HG03457 (cell line): ENCODE data around the gene DMRTC2.

Source experiments
- ATAC-seq: cut with Tn5 transposase; IDR thresholded peaks from one replicate; pipeline ENCODE4 v1.9.1; 2021; ENCODE audit warnings: moderate number of reproducible peaks; ENCODE audit not compliant: unreplicated experiment

The DMRTC2 gene

DNA sequence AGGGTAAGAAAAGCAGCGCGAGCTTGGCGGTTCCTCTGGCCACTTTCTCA is at the start of gene DMRTC2:
Gene DMRTC2, plus strand, starts transcription at position 42 of the 50 bp plus-strand sequence. CDS start 2,387 bp downstream, outside the sequence.
- ATAC-seq = no peak

DNA sequence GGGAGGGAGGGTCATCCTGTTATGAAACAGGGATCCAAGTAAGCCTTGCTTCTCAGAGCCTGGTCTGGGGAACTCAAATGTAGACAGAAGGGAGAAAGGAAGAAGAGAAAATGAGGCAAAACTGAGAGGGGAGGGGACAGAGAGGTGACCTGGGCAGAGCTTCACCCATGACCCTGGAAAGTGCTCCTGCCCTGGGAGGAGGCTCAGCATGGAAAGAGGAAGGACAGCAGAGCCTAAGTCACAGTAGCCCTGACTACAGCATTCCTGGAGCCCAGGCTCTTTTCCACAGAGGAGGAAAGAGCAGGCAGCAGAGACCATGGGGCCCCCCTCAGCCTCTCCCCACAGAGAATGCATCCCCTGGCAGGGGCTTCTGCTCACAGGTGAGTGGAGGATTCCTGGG is 48.5 kb upstream of the DMRTC2 start, which contains the start of gene CEACAM3:
Gene CEACAM3, plus strand, starts transcription at position 226 of the 400 bp plus-strand sequence. Its CDS starts 91 bp downstream, at position 317.
- no peak for ATAC-seq

DNA sequence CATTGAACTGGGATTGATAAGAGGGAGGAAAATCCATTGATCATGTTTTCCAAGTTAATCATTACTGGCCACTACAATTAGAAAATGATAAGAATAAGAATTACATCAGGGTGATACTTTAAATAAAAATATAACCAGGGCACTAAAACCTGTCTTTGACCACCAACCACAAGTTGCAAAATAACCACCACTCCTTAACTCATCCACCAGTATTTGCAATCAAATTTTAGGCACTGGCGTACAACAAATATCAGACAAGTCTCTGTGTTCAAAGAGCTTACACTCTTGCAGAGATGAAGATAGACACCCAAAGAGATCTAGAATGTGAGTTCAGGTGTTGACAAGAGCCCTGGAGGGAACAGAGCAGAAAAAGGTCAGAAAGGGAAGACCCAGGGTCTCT is 47.9 kb upstream of the DMRTC2 start:
- ATAC-seq = no peak

DNA sequence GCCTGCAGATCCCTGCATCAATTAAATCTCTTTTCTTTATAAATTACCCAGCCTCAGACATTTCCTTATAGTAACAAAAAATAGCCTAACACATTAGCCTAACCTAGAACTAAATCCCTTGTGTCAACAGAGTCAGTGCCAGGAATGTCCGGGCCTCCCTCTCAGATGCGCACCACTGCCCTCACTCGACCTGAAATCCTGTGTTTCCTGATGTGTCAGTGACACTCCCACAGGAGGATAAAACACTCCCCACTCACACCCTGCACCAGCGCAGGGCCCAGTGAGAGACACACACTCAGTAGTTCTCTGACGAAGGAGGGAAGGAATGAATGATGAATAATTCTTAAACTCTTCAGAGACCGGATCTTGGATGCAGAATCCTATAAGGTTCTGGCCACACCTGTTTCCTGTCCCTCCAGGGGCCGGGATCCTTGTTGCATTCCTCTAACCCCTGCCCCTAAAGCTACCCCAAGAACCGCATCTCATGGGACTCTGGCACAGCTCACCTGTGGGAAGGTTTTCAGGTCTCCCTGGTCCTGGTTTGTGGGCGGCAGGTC is 45.3 kb upstream of the DMRTC2 start:
- ATAC-seq = no peak

DNA sequence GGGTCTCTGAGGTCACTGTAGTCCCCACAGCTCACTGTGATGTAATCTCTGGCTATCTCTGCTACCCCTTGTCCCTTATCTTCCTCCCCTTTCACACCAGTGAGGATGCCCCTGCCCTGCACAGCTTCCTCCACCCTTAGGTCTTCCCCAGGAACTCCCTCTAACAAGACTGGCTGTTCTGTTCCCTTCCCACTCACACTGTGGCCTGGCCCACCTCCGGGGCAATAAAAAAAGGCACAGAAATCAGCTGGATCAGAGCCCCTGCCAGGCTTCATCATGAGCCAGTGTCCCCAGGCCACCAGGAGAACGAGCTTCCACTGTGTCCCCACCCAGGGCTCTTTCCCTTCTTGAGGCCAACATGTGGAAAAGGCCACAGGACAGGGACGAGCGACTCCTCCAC is 43.8 kb upstream of the DMRTC2 start:
- no peak for ATAC-seq

GRCh38 chr19:41801792-41802211 is 43.0 kb upstream of the DMRTC2 start:
- ATAC-seq = no peak

DNA sequence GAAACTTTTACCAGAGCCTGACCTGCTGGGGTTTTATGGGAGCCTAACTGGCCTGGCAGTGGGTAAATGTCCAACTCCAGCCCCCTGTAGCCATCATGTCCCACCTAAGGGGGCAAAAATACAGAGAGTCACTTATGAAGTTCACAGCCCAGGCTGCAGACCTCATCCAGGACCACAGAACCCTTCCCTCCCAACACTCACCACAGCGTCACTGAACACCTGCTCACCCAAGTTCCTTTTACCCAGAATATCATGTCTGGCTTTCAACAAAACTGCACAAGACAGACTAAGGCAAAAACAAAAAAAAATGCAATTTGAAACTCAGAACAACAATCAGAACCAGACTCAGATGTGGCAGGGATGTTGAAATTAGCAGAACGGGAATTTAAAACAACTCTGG is 42.1 kb upstream of the DMRTC2 start:
- ATAC-seq = no peak

- ATAC-seq = no peak
Measured at GRCh38 chr19:41804336-41804735, 40.5 kb upstream of the DMRTC2 start.

DNA sequence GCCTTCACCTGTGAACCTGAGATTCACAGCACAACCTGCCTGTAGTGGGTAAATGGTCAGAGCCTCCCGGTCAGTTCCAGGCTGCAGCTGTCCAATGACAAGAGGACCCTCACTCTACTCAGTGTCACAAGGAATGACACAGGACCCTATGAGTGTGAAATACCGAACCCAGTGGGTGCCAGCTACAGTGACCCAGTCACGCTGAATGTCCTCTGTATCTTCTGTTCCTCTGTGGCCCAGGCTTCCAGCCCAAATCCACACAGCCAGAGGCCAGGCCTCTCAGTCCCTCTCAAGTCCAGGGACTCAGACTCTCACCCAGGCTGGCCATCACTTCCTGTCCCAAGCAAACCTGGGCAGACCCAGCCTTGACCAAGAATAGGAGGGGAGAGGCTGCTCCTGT is 37.7 kb upstream of the DMRTC2 start:
- ATAC-seq = no peak

DNA sequence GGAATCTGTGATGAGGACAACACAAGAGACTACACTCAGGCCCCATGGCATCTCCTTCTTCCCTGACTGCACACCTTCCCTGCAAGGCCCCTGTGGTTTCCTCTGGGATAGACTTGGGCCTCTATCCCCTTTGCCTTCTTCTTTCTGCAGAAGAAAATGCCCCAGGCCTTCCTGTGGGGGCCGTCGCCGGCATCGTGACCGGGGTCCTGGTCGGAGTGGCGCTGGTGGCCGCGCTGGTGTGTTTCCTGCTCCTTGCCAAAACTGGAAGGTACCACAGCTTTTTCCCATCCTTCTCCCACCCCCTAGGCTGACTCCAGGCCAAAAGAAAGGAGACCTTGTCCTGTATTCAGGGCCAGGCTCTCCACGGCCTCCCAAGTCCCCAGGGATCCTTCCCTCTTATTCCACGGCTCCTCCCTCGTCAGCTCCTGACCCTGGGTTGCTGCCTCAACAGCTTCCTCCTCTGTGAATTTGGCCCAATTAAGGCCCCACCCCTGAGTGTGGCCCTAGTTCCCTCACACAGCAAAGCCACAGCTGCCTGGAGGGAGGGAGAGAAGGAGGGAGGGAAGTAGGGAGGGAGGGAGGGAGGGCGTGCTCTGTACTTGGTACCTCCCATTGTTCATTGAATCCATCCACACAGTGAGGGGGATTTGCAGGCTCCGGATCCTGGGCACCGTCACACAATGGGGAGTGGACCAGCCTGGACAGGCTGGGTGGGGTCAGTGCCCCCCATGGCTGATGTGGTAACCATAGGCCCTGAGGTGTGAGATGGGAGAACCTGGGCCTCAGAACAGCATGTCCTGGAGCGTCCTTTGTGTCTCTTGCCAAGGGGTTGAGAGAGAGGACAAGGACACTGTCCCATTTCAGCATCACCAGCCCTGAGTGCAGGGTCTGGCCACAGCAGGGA is 35.9 kb upstream of the DMRTC2 start:
- no peak for ATAC-seq

DNA sequence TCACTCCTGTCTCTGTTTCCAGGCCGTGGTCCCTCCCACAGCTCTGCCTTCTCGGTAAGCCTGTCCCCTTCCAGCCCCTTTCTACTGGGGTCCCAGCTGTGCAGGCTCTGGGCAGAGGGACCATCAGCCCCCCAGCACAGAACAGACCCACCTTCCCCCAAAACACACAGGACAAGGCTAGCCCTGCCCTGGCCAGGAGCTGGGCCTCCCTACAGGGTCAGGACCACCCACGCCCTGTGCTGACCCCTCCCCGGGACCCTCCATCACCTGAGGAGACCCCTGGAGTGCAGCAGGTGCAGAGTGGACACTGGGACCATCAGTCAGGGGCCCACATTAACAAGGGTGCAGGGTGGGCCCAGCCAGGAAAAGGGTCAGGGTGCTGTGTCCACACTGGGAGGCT is 34.5 kb upstream of the DMRTC2 start:
- ATAC-seq = no peak

GRCh38 chr19:41811036-41811435 is 33.8 kb upstream of the DMRTC2 start:
- no peak for ATAC-seq

GRCh38 chr19:41811981-41812380 is 32.9 kb upstream of the DMRTC2 start:
- no peak for ATAC-seq

DNA sequence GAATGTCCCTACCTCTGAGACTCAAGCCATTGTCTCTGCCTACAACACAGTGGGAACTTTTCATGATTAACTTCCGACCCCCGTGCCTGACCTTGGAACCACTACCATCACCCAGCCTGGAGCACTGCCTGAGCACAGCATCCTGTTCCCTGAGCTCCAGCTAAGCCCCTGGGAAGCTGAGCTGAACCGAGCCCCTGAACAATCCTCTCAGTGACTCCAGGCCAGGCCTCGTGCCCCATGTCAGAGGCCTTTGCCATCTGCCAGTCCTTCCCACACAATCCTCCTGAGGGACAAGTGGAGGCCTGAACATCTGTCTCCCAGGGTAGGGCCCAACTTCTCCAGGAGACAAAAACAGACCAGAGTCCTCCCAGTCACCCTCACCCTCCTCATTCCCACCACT is 30.9 kb upstream of the DMRTC2 start:
- ATAC-seq = no peak

- no peak for ATAC-seq
Measured at GRCh38 chr19:41815301-41815700, 29.5 kb upstream of the DMRTC2 start.

- ATAC-seq = no peak
Measured at GRCh38 chr19:41816761-41817160, 28.1 kb upstream of the DMRTC2 start.

GRCh38 chr19:41821003-41821735 is 23.7 kb upstream of the DMRTC2 start:
- no peak for ATAC-seq

- no peak for ATAC-seq
Measured at GRCh38 chr19:41837981-41838708, 6.7 kb upstream of the DMRTC2 start.

GRCh38 chr19:41839211-41839610 is 5.6 kb upstream of the DMRTC2 start:
- no peak for ATAC-seq

DNA sequence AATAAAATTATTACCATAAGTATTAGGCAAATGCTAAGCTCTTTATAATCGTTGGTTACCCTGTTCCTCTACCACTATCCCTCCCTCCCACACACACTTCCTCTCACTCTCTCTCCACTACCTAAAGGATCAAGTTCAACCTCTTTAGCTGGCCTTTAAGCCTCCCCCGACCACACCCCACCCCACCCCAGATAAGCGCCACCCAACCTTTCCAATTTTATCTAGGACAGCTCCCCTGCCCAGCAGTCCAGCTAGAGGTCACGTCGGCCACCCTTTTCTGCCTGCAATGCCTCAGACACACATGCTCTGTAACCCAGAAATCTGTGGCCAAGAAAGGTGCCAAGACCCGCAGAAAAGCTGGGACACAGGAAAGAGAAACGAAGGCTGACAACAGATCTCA is 1.5 kb upstream of the DMRTC2 start:
- no peak for ATAC-seq

DNA sequence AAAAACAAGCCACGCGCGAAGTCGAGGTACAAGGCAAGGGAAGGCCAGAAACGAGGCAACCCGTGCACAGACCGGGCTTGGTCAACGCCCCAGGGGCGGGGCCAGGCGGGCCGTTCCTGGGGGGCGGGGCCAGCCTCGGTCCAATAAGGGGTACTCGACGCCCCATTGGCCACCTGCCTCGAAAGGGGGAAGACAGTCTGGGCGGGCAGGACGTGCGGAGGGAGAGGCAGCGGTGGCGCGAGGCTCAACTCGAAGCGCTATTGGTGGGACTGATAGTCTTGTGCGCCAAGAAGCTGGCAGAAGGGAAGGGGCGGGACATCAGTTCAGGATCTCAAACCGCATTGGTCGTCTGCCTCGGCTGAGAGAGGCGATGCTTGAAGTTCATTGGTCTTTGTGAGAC is 241 bp upstream of the DMRTC2 start, which contains the start of gene LYPD4:
Gene LYPD4, minus strand, starts transcription at position 83 of the 400 bp plus-strand sequence. CDS start 5,398 bp downstream, outside the sequence.
- ATAC-seq = no peak
